Amygdala (tissue), 56 donors: ENCODE data around the gene CDV3.
"Not testable (repeated sequence)": the region's sequence is repeated elsewhere in the genome, so short reads cannot be mapped to it uniquely, and the experiment has no call there.

Experiments used
- DNase-seq, 56 donors: peaks; one replicate each; lab custom pipeline; 2025; lab: John Stamatoyannopoulos, UW

The CDV3 gene, protein sequence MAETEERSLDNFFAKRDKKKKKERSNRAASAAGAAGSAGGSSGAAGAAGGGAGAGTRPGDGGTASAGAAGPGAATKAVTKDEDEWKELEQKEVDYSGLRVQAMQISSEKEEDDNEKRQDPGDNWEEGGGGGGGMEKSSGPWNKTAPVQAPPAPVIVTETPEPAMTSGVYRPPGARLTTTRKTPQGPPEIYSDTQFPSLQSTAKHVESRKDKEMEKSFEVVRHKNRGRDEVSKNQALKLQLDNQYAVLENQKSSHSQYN

GRCh38 chr3:133573629-133574194 is at the start of gene CDV3:
Gene CDV3, plus strand, starts transcription at chr3:133573686. Its CDS starts 359 bp downstream, at chr3:133574045.
- no peak for DNase-seq

- DNase-seq: not testable (repeated sequence)
Observed at GRCh38 chr3:133523758-133524157, 49.7 kb upstream of the CDV3 start.

DNA sequence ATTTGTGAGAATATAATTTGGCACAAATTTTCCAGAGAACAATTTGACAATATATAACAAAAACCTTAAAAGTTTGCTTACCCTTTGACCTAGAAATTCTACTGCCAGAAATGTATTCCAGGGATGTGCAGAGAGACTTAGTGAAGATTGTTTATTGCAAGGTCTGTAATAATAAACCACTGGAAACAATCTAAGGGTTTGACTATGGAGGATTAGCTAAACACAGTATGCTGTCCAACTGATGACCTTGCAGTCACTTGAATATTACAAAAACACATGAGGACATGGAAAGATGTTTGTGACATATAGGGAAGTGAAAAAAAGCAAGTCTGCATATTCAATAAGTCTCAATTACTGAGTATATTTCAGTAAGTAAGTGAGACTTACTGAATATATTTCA is 48.1 kb upstream of the CDV3 start:
- DNase-seq: no peak

DNA sequence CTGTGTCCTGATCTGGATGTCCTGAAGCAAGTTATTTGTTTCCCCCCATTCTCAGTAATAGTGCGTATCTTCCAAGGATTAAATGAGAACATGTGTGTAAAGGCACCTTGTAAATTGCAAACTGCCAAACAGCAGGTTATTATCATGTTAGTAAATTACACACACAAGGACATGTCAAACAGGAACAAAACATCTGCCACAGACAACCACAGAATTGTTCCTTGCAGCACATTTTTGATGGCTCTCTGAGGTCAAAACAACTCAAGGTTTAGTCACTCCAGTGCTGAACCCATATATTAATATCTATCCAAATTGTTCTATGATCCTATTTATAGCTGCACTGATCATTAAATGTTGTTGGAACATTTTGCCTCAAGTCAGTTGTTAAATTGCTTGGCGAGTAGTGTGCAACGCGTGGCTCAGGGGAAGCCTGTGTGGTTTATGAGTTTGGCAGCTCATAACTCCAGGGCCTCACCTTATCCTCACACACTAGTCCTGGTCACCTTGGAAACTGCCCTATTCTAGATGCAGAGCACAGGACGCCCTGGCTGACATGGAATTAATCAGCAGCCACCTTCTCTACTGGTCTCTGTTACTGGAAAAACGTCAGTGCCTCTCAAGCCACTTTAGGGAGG is 46.3 kb upstream of the CDV3 start:
- no peak for DNase-seq

DNA sequence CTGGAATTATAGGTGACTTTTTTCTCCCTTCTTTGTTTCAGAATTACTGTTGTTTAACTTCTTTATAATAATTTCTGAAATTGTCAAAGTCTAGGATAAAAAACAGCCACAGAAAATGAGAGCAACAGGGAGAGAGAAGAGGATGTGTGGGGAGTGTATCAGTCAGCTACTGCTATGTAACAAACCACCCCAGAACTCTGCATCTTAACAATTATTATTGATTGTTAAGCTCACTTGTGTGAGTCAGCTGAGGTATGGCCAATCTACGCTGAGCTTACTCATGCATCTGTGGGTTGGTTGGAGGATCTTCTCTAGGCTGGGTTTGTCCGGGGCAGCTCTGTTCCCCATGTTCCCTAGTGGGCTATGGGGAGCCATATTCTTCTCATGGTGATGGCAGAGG is 43.7 kb upstream of the CDV3 start:
- no peak for DNase-seq

GRCh38 chr3:133531981-133532380 is 41.5 kb upstream of the CDV3 start:
- no peak for DNase-seq

GRCh38 chr3:133532951-133533350 is 40.5 kb upstream of the CDV3 start:
- no peak for DNase-seq

DNA sequence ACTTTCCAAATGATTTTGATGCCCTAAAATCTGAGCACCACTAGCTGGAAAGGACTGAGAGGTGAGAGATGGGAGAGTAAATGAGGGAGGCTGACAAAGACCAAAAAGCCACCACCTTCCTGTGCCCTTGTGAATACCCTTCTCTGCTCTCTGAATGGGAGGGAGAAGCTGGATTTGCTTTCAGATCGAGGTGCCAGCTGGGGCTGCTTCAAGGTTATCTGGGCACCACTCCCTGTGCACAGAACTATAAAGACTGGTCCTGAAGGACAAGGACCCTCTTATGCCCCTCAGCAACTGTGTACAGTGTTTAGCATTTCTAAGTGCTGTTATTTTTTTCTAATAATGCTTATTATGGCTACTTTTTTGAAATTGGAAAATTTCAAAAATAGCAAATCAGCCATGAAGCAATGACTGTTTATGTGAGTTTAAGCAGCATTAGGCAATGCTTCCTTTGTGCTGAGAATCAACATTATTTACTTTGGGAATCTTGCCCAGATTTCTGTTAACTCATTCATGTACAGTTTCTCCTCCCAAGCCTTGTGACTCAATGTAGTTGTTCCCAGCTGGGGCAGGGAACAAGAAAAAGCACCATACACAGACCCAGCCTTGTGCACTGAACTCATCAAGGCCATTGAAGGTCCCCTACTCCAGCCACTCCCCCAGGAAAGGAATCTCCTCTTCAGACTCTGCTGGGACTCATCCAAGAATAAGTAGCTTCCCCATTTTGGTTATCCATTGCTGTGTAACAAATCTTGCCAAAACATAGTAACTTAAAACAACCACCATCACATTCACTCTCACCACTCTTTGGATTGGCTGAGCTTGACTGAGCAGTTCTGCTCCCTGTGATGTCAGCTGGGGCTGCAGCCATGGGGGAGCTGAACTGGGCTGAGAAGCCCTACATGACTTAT is 37.3 kb upstream of the CDV3 start:
- peak in 3 of 56 donors; percentile 1 to 15 (median 3) for DNase-seq

DNA sequence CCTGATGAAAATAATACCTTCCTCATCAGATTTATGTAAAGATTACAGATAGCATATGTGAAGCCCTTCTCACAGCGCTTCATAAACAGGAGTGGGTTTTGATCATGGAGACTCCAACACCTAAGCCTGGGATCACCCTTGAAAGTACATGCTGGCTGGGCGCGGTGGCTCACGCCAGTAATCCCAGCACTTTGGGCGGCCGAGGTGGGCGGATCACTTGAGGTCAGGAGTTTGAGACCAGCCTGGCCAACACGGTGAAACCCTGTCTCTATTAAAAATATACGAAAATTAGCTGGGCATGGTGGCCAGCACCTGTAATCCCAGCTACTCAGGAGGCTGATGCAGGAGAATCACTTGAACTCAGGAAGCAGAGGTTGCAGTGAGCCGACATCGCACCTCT is 36.4 kb upstream of the CDV3 start:
- not testable (repeated sequence) for DNase-seq

GRCh38 chr3:133538154-133538553 is 35.3 kb upstream of the CDV3 start:
- DNase-seq: no peak

- DNase-seq: no peak
Observed at GRCh38 chr3:133540896-133541674, 32.4 kb upstream of the CDV3 start.

DNA sequence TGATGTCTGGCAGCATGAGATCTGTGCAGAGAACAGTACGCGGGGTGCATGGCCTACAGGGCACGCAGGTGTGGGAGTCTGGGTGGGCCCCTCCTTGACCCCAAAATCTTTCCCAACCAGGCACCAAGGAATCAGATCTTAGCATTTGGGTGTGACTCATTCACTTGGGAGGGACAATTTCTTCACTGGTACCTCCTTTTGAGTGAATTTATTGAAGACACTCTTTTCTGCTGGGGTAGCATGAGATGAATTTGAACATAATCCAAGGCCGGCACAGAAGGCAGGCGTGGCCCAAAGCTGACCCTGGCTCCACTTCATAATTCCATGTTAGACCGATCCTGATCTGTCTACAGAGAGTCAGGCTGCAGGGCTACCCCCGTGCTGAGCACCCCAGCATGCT is 30.6 kb upstream of the CDV3 start:
- DNase-seq: no peak

DNA sequence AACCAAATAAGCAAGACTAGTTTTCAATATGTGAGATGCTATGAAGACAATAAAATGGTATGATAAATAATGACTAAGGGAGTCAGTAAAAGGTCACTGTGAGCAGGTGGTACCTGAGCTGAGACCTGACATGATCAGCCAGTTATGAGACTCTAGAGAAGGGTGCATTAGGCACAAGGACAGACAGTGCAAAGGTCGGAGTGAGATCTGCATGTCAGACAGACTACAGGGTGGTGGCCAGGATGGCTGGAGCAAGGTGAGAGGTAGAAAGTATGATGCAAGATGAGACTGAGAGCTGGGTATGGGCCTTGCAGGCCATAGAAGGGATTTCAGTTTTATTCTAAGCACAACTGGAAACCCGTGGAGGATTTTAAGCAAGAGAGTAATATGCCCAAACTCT is 28.5 kb upstream of the CDV3 start:
- not testable (repeated sequence) for DNase-seq

DNA sequence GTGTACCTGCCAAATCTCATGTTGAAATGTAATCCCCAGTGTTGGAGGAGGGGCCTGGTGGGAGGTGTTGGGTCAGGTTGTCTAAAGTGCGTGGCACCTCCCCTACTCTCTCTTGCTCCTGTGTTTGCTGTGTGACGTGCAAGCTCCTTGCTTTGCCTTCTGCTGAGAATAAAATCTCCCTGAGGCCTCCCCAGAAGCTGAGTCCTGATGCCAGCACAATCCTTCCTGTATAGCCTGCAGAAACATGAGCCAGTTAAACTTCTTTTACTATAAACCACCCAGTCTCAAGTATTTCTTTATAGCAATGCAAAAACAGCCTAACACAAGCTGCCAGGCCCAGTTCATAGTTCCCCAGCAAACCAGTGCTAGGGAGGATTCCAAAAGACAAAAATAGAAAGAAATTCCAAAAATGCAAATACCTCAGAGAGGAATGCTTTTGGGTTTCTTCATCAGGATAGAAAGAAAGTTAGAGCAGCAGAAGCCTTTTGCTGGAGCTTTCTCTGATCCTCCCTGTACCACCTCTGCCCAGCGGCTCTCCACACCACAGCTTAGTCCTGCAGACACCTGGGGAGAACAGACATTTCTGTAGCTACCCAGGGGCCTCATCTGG is 25.9 kb upstream of the CDV3 start:
- DNase-seq: no peak

DNA sequence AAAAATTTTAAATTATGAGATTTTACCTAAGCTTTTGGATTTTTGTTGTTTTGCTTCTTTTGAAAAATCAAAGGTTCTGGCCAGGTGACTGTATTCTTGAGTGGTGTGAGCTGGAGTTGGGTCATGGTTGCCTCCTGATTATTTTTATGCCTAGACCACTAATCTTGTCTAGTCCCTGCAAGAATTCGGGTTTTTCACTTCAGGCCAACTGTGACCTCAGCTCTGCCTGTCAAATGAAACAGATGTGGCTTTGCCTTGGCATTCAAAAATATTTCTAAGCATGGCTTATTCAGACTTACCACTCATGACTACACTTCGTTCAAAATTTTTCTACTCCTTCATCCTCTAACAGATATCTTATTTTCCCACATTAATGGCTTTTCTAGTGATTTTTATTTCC is 25.4 kb upstream of the CDV3 start:
- DNase-seq: no peak

GRCh38 chr3:133549565-133549964 is 23.9 kb upstream of the CDV3 start:
- DNase-seq: no peak

DNA sequence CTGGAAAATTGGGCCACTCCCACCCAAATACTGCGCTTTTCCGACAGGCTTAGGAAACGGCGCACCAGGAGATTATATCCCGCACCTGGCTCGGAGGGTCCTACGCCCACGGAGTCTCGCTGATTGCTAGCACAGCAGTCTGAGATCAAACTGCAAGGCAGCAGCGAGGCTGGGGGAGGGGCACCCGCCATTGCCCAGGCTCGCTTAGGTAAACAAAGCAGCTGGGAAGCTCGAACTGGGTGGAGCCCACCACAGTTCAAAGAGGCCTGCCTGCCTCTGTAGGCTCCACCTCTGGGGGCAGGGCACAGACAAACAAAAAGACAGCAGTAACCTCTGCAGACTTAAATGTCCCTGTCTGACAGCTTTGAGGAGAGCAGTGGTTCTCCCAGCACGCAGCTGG is 21.9 kb upstream of the CDV3 start:
- not testable (repeated sequence) for DNase-seq

GRCh38 chr3:133561679-133562078 is 11.8 kb upstream of the CDV3 start:
- no peak for DNase-seq

DNA sequence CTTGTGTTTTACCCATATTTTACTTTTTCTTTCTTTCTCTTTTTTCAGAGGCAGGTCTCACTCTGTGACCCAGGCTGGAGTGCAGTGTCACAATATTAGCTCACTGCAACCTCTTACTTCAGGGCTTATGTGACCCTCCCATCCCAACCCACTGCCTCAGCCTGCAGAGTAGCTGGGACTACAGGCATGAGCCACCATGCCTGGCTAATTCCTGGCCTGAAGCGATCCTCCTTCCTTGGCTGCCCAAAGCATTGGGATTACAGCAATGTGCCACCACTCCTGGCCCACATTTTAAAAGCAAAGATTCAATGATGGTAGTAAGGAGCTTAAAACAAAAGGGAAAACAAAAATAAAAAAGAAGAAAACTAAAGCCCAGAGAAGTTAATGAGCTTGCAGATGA is 11.1 kb upstream of the CDV3 start:
- no peak for DNase-seq

- DNase-seq: no peak
Observed at GRCh38 chr3:133563186-133563591, 10.3 kb upstream of the CDV3 start.
